Osteocyte (in vitro differentiated cells): ENCODE data around the gene SBF2. TPM values are rescaled to one million over a fixed set of nuclear protein-coding genes. Genes with fewer than 3 reads are reported as not detected.
A peak's percentile ranks its signal among the peaks of the same experiment; 100 is the strongest.

Experiments used
- DNase-seq: peaks from one replicate; pipeline ENCODE4 v3.0.0; 2021; ENCODE audit warnings: mixed read lengths; ENCODE audit not compliant: unreplicated experiment; ENCODE audit errors: extremely low spot score
- H3K27ac Mint-ChIP-seq: one replicate; pipeline ENCODE4 v1.8.0; 2021; ENCODE audit warnings: mild to moderate bottlenecking, mixed read lengths; ENCODE audit not compliant: unreplicated experiment
- H3K27me3 Mint-ChIP-seq: one replicate; pipeline ENCODE4 v1.8.0; 2021; ENCODE audit warnings: mixed read lengths; ENCODE audit not compliant: unreplicated experiment
- H3K36me3 Mint-ChIP-seq: one replicate; pipeline ENCODE4 v1.8.0; 2021; ENCODE audit warnings: mixed read lengths; ENCODE audit not compliant: unreplicated experiment
- H3K4me1 Mint-ChIP-seq: one replicate; pipeline ENCODE4 v1.8.0; 2021; ENCODE audit warnings: mixed read lengths; ENCODE audit not compliant: unreplicated experiment
- H3K4me3 Mint-ChIP-seq: one replicate; pipeline ENCODE4 v1.8.0; 2021; ENCODE audit warnings: mild to moderate bottlenecking, moderate library complexity, mixed read lengths; ENCODE audit not compliant: unreplicated experiment
- H3K9me3 Mint-ChIP-seq: one replicate; pipeline ENCODE4 v1.8.0; 2021; ENCODE audit warnings: mixed read lengths; ENCODE audit not compliant: unreplicated experiment
- CTCF ChIP-seq: fragments of 200-600 bp; sonication (generic); IDR thresholded peaks from 2 replicates; pipeline ENCODE4 v1.5.0; 2021; ENCODE audit warnings: antibody characterized with exemption, mild to moderate bottlenecking, moderate library complexity
- total RNA-seq: library from RNA; stranded (reverse); gene quantifications from 2 replicates; pipeline ENCODE4 v1.2.1, GENCODE V29; 2021

Gene SBF2
- total RNA-seq, 1 donor from 2014 or later = 65.2 TPM

DNA sequence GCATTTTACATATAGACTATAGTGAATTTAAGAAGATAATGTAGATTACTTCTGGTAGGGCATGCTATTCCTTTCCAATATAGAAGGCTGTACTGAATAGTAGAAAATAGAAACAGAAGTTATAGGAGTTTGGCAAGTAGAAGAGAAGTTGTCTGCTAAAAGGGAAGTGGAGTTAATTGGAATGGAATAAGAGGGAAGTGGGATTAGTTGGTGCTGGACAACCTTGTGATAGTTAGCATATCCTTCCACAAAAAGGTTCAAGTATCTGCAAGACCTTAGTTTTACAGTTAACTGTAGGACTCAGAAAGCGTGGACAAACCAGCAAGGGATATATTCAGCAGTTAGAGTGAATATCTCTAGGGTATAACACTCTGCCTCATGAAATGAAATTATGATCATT lies 444.6 kb downstream of the SBF2 start:
- Mint-ChIP-seq H3K4me1 (peaks cover 52% of the 10 kb centered on the region), H3K4me3 (no peak overlapping the region), H3K27me3 (no peaks in the 10 kb centered on the region), H3K9me3 (no peaks in the 10 kb centered on the region), H3K27ac (no peak overlapping the region), H3K36me3 (peaks cover 47% of the 10 kb centered on the region)
- TF ChIP-seq CTCF = no peak
- DNase-seq = no peak

DNA sequence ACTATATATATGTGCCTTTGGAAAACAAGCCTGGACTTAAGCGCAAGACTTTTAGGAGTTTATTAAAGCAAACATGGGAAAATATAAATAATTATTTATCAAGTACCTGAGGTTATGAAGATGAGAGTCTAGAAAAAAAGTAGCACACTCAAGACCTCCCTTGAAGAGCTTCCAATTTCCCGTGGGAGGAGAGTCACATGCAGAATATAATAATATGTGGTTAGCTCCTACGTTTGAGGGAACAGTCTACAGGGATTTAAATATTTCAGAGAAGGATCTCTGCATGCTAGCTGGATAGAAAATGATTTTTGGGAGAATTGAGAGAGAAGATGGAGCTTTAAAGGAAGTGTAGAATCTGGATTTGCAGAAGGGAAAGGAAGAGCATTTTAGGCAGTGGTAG lies 446.4 kb downstream of the SBF2 start:
- no peak for TF ChIP-seq CTCF
- H3K4me1 Mint-ChIP-seq = peaks cover 41% of the 10 kb centered on the region
- H3K27ac Mint-ChIP-seq = peak overlapping the region; percentile 20
- no peak overlapping the region for H3K4me3 Mint-ChIP-seq
- no peak for DNase-seq
- peaks cover 45% of the 10 kb centered on the region for H3K36me3 Mint-ChIP-seq
- H3K27me3 Mint-ChIP-seq = no peaks in the 10 kb centered on the region
- no peaks in the 10 kb centered on the region for H3K9me3 Mint-ChIP-seq

- no peaks in the 10 kb centered on the region for H3K27me3 Mint-ChIP-seq
- peak overlapping the region; percentile 56 for H3K27ac Mint-ChIP-seq
- DNase-seq = no peak
- no peak for TF ChIP-seq CTCF
- H3K36me3 Mint-ChIP-seq = peaks cover 59% of the 10 kb centered on the region
- no peak overlapping the region for H3K4me3 Mint-ChIP-seq
- H3K4me1 Mint-ChIP-seq = peaks cover 54% of the 10 kb centered on the region
- H3K9me3 Mint-ChIP-seq = no peaks in the 10 kb centered on the region
Observed at GRCh38 chr11:9842923-9843322, 451.1 kb downstream of the SBF2 start.

DNA sequence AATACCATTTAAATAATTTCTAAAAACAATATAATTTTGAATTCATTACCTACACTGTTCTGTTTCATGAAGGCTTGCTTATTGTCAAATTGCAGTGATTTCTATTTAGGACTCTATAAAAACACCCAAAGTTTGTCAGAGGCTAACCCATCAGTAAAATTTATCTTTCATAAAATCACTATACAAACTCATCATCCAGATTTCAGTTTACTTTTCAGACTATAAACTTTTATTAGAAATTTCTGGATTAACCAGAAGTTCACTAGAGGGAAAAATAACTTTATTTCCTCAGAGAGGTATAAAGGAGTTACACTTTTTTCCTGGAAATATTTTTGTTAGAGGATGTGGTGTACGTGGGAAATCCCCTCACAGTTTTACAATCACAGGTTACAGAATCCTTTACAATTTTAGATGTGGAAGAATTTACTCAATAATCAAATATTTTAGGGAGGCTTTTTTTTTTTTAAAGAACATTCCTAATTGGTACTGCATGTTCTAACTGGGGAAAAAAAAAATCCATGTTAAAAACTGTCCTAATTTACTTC lies 453.5 kb downstream of the SBF2 start:
- TF ChIP-seq CTCF = no peak
- H3K27me3 Mint-ChIP-seq = no peaks in the 10 kb centered on the region
- peaks cover 55% of the 10 kb centered on the region for H3K36me3 Mint-ChIP-seq
- H3K9me3 Mint-ChIP-seq = no peaks in the 10 kb centered on the region
- H3K4me1 Mint-ChIP-seq = peaks cover 57% of the 10 kb centered on the region
- H3K4me3 Mint-ChIP-seq = no peak overlapping the region
- DNase-seq = no peak
- peak overlapping the region; percentile 86 for H3K27ac Mint-ChIP-seq

GRCh38 chr11:9839550-9839949 lies 454.5 kb downstream of the SBF2 start:
- H3K36me3 Mint-ChIP-seq = peaks cover 52% of the 10 kb centered on the region
- H3K27ac Mint-ChIP-seq = peak overlapping the region; percentile 86
- peaks cover 61% of the 10 kb centered on the region for H3K4me1 Mint-ChIP-seq
- TF ChIP-seq CTCF = no peak
- peak overlapping the region; percentile 35 for H3K4me3 Mint-ChIP-seq
- no peaks in the 10 kb centered on the region for H3K9me3 Mint-ChIP-seq
- no peak for DNase-seq
- no peaks in the 10 kb centered on the region for H3K27me3 Mint-ChIP-seq
